OCI-LY7 (cell line): ENCODE measurements around the gene SASH1. TPM values are rescaled to one million over a fixed set of nuclear protein-coding genes. Genes with fewer than 3 reads are reported as not detected.

Source experiments
- BruUV-seq: library from RNA; stranded (reverse); fragments of 400-500 nt; replicated peaks from 2 replicates; lab custom pipeline; 2021; lab: Mats Ljungman, UMichigan
- CTCF ChIA-PET: fragments of 300-600 bp; sonication (Branson Sonifier 250); formaldehyde crosslinking; loops from one replicate; lab custom pipeline; 2022; ENCODE audit warnings: antibody characterized with exemption; ENCODE audit not compliant: unreplicated experiment; lab: Charles Lee
- POLR2A ChIA-PET: fragments of 300-600 bp; sonication (Branson Sonifier 250); formaldehyde crosslinking; loops from one replicate; lab custom pipeline; 2022; ENCODE audit warnings: antibody characterized with exemption; lab: Charles Lee
- DNase-seq: peaks from one replicate; pipeline ENCODE4 v3.0.0-alpha.2; 2015; ENCODE audit warnings: low spot score
- H2AFZ ChIP-seq: fragments of 200-600 bp; sonication (generic), shearing (Covaris generic); 2 replicates; pipeline ENCODE4 v1.6.1; 2014; ENCODE audit warnings: mild to moderate bottlenecking, antibody characterized with exemption, low read length, moderate library complexity
- H3K27ac ChIP-seq: fragments of 200-600 bp; sonication (generic); 2 replicates; pipeline ENCODE4 v1.5.1; 2014; ENCODE audit warnings: mixed run types, low read depth, mild to moderate bottlenecking, moderate library complexity, low read length, inconsistent platforms; ENCODE audit not compliant: poor library complexity, severe bottlenecking
- H3K36me3 ChIP-seq: fragments of 200-600 bp; sonication (generic); 2 replicates; pipeline ENCODE4 v1.6.1; 2014; ENCODE audit warnings: mild to moderate bottlenecking, antibody characterized with exemption, low read length, moderate library complexity, mixed read lengths; ENCODE audit not compliant: insufficient read depth
- H3K4me1 ChIP-seq: fragments of 200-600 bp; sonication (generic); 2 replicates; pipeline ENCODE4 v1.5.1; 2014; ENCODE audit warnings: mild to moderate bottlenecking, low read length; ENCODE audit not compliant: insufficient read depth, poor library complexity, severe bottlenecking
- H3K4me2 ChIP-seq: fragments of 200-600 bp; sonication (generic); 2 replicates; pipeline ENCODE4 v1.6.1; 2014; ENCODE audit warnings: mild to moderate bottlenecking, low read length
- H3K4me3 ChIP-seq: fragments of 200-600 bp; sonication (generic); 2 replicates; pipeline ENCODE4 v1.5.1; 2014; ENCODE audit warnings: mild to moderate bottlenecking, low read depth, low read length; ENCODE audit not compliant: poor library complexity, severe bottlenecking
- H3K79me2 ChIP-seq: fragments of 200-600 bp; sonication (generic); 2 replicates; pipeline ENCODE4 v1.6.1; 2016; ENCODE audit warnings: low read depth, mild to moderate bottlenecking, low read length, moderate library complexity, mixed read lengths; ENCODE audit not compliant: insufficient read depth
- H3K9me2 ChIP-seq: fragments of 200-600 bp; sonication (generic); 2 replicates; pipeline ENCODE4 v1.6.1; 2016; ENCODE audit warnings: mild to moderate bottlenecking, low read length, mixed read lengths; ENCODE audit not compliant: insufficient read depth
- H3K9me3 ChIP-seq: fragments of 200-600 bp; sonication (generic); 2 replicates; pipeline ENCODE4 v1.6.1; 2014; ENCODE audit warnings: mild to moderate bottlenecking, mixed run types, low read length, mixed read lengths
- H4K20me1 ChIP-seq: fragments of 200-600 bp; sonication (generic); 2 replicates; pipeline ENCODE4 v1.6.1; 2014; ENCODE audit warnings: mild to moderate bottlenecking, antibody characterized with exemption, low read length, moderate library complexity, mixed read lengths; ENCODE audit not compliant: insufficient read depth
- EZH2phosphoT487 ChIP-seq: fragments of 200-600 bp; sonication (generic); IDR thresholded peaks from 2 replicates; pipeline ENCODE4 v1.6.1; 2018; ENCODE audit warnings: low read depth, borderline replicate concordance, mild to moderate bottlenecking, mixed run types, antibody characterized with exemption, low read length, moderate library complexity, mixed read lengths
- intact Hi-C: fragments of 100-400 bp; cut with micrococcal nuclease; formaldehyde crosslinking; loops from one replicate; pipeline ENCODE4 v1.10.0; 2022; ENCODE audit not compliant: unreplicated experiment
- total RNA-seq, 2 experiments: library from RNA; depleted of rRNA in 1 of 2; stranded (reverse); fragments of >200 nt in 1 of 2; shearing (Covaris generic) in 1 of 2; gene quantifications; 2 replicates each; pipeline ENCODE4 v1.2.3, GENCODE V29; 2014 to 2022
- TF ChIP-seq, protein P1 (sequence below): fragments of 200-600 bp; sonication (generic); conservative IDR thresholded peaks from 2 replicates; pipeline ENCODE4 v1.5.1; 2014; ENCODE audit warnings: mild to moderate bottlenecking, antibody characterized with exemption, low read length, moderate library complexity, mixed read lengths

Gene SASH1
- total RNA-seq, 2 experiments from 2014 or later: not detected

DNA sequence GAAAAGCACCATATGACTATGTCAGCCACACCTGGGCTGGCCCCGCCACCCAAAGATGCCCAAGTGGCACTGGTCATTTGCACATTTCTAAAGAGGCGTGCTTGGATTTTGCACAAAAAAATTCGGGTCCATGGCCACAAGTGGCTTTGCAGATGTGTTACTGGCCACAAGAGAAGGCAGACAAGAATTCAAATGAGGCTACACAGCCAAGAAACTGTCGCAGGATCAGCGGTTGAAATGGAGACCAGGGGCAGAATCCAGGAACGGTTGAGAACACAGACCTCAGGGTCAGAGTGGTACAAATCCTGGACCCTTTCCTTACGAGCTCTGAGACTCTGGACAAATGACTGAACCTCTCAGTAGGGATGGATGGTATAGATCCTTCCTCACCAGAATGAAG is 48.6 kb upstream of the SASH1 start:
- intact Hi-C loops: no loop called here
- ChIA-PET CTCF (no interaction called here), POLR2A (no interaction called here)
- no peaks in the 10 kb centered on the region for H3K9me2 ChIP-seq
- no peaks in the 10 kb centered on the region for H3K4me1 ChIP-seq
- H4K20me1 ChIP-seq: no peaks in the 10 kb centered on the region
- TF ChIP-seq, protein P1, sequence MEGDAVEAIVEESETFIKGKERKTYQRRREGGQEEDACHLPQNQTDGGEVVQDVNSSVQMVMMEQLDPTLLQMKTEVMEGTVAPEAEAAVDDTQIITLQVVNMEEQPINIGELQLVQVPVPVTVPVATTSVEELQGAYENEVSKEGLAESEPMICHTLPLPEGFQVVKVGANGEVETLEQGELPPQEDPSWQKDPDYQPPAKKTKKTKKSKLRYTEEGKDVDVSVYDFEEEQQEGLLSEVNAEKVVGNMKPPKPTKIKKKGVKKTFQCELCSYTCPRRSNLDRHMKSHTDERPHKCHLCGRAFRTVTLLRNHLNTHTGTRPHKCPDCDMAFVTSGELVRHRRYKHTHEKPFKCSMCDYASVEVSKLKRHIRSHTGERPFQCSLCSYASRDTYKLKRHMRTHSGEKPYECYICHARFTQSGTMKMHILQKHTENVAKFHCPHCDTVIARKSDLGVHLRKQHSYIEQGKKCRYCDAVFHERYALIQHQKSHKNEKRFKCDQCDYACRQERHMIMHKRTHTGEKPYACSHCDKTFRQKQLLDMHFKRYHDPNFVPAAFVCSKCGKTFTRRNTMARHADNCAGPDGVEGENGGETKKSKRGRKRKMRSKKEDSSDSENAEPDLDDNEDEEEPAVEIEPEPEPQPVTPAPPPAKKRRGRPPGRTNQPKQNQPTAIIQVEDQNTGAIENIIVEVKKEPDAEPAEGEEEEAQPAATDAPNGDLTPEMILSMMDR: no peak
- no peak for TF ChIP-seq EZH2phosphoT487
- H3K36me3 ChIP-seq: no peaks in the 10 kb centered on the region
- no peak for DNase-seq
- H3K4me2 ChIP-seq: no peak overlapping the region
- H3K27ac ChIP-seq: no peak overlapping the region
- no peaks in the 10 kb centered on the region for H3K9me3 ChIP-seq
- no peak overlapping the region for H3K4me3 ChIP-seq
- H2AFZ ChIP-seq: no peak overlapping the region
- no TSS peak for BruUV-seq
- no peaks in the 10 kb centered on the region for H3K79me2 ChIP-seq

DNA sequence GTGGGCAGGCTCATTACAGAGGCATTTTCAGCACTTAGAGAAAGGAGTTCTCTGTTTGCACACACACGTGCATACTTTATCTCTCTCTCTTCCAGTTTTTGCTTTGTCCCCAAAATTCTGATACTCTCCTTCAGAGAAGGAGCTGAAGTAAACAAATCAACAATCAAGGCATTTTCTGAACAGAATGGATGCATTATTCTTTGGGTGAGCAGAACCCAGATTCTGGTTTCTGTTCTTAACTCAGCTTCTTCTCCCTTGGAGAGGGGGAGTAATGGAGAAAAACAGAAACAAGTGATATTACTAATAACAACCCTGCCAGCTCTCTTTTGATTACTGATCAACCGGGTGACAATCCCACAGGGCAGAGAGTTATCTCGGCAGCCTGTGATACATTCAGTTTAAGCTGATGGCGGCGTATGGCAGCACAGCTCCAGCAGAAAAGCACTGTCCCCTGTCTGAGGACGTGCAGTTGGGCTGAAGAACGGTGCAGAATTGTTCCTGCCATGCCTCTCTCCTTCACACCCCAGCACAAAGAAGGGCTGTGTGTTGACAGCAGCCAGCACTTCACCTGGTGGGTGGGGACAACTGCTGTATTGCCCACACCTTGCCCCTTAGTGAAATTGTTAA is 47.3 kb upstream of the SASH1 start:
- Histone ChIP-seq H4K20me1 (no peaks in the 10 kb centered on the region), H3K9me3 (no peaks in the 10 kb centered on the region), H3K9me2 (no peaks in the 10 kb centered on the region), H3K36me3 (no peaks in the 10 kb centered on the region), H3K4me1 (no peaks in the 10 kb centered on the region), H3K79me2 (no peaks in the 10 kb centered on the region), H3K4me3 (no peak overlapping the region), H3K27ac (no peak overlapping the region), H3K4me2 (no peak overlapping the region), H2AFZ (no peak overlapping the region)
- no peak for TF ChIP-seq EZH2phosphoT487
- TF ChIP-seq, protein P1: no peak
- intact Hi-C loops: no loop called here
- DNase-seq: no peak
- ChIA-PET POLR2A (interaction anchor here (0.5 to 0.8 kb wide), 2 partner anchors 17 to 18 kb away, joined by 3 to 4 read pairs; no protein-coding TSS in a partner anchor), CTCF (no interaction called here)
- BruUV-seq: no TSS peak

DNA sequence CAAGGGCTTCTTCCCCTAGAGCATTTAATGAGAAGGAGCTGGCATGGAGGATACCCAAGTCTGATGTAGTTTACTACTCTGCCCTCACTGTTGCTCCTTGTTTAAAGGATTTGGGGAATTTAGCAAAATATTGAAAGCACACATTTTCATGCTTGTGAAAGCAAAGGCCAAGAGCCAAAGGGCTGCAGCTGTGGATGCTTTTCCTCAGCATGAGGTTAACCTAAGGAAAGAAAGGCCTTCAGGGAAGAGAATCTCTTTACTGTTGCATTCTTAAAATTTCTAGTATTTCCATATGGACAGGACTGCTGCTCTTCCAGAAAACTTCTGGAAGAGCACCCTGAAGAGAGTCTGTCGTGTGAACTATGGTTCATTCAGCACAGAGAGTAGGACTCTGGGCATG is 45.9 kb upstream of the SASH1 start:
- intact Hi-C loops: no loop called here
- ChIA-PET CTCF (no interaction called here), POLR2A (interaction anchor here (0.6 to 0.7 kb wide), 2 partner anchors 12 to 106 kb away, joined by 3 to 4 read pairs; no protein-coding TSS in a partner anchor)
- Histone ChIP-seq H3K9me2 (no peaks in the 10 kb centered on the region), H2AFZ (no peak overlapping the region), H3K4me1 (no peaks in the 10 kb centered on the region), H4K20me1 (no peaks in the 10 kb centered on the region), H3K27ac (no peak overlapping the region), H3K4me3 (no peak overlapping the region), H3K4me2 (no peak overlapping the region), H3K36me3 (no peaks in the 10 kb centered on the region), H3K79me2 (no peaks in the 10 kb centered on the region), H3K9me3 (no peaks in the 10 kb centered on the region)
- no TSS peak for BruUV-seq
- TF ChIP-seq, protein P1: no peak
- TF ChIP-seq EZH2phosphoT487: no peak
- no peak for DNase-seq
